Measurements from ENCODE around the gene ZNF146. TPM values are rescaled to one million over a fixed set of nuclear protein-coding genes. Genes with fewer than 3 reads are reported as not detected.
A peak's percentile ranks its signal among the peaks of the same experiment; 100 is the strongest.

The ZNF146 gene
- total RNA-seq, 2 donors from 2014 or later: 46.9 to 83.6 TPM

DNA sequence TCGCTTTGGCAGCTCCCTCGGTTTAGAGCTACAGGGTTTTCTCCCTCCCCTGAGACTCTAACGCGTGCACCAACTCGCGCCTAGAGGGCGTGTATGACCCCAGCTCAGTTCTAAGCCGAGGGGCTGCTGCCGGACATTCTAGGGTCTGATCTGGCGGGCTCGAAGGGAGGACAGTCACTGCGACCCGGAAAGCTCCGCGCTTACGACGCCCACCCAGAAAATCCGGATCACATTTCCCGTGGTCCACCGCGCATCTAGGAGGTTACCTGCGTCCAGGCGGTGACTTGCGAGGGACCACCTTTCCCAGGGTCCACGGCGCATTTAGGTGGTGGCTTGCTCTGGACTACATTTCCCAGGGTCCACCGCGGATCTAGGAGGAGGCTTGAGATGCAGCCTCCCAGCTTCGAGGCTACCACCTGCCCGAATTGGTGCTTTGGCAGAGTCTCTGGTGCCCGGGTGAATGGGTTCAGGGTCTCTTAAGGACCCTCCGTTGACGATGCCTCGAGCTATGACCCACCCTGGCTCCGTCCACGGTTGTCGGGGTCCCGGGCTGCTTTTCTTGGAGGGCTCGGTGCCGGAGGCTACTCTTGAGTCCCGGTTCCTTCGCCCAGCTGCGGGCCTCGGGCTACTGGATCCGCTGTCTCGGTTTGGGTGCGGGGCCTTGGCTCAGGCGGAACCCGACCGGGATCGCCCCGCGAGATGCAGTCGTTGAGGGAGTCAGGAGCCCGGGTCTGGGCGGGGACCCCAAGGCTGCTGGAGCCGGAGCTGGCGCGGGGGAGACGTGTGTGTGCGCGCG, 30.5 kb downstream of the ZNF146 start:
- WGBS: 1% methylated on average over 63 of the region's 63 CpGs
- no peak for DNase-seq (ENCODE audit: low spot score)
- TF ChIP-seq POLR2A (IDR thresholded peaks at IDR 0.05): no peak
- Histone ChIP-seq H3K9me3 (no peaks in the 10 kb centered on the region), H3K4me1 (replicated peaks) (no peaks in the 10 kb centered on the region), H3K4me3 (peak overlapping the region; percentile 2 to 19), H3K27ac (no peak overlapping the region), H3K27me3 (replicated peaks; ENCODE audit: insufficient read depth) (no peaks in the 10 kb centered on the region), H3K36me3 (no peaks in the 10 kb centered on the region)
- intact Hi-C loops (cut with DNase I): no loop called here

DNA sequence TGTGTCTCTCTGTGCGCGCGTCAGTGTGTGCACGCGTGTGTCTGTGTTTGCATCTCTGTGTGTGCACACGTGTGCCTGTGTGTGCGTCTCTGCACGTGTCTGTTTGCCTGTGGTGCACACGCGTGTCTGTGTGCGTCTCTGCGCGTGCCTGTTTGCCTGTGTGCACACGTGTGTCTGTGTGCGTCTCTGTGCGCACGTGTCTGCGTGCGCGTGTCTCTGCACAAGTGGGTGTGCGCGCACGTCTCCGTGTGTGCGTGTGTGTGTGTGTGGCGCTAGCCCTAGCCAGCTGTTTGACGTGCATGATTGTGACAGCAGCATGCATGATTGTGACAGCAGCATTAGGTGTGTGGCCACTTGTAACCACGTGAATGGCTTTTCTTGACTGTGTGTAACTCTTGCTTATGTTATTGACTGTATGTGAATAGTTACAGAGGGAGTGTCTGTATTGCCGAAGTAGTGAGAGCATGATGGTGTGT, 31.1 kb downstream of the ZNF146 start:
- no peak for TF ChIP-seq POLR2AphosphoS5 (IDR thresholded peaks at IDR 0.05)
- no peak for DNase-seq (ENCODE audit: low spot score)
- WGBS: 21% methylated on average over 27 of the region's 29 CpGs
- Histone ChIP-seq H3K4me3 (peak overlapping the region; percentile 2 to 19), H3K36me3 (no peaks in the 10 kb centered on the region), H3K27me3 (replicated peaks; ENCODE audit: insufficient read depth) (no peaks in the 10 kb centered on the region), H3K27ac (no peak overlapping the region), H3K4me1 (replicated peaks) (no peaks in the 10 kb centered on the region), H3K9me3 (no peaks in the 10 kb centered on the region)
- intact Hi-C loops (cut with DNase I): no loop called here

DNA sequence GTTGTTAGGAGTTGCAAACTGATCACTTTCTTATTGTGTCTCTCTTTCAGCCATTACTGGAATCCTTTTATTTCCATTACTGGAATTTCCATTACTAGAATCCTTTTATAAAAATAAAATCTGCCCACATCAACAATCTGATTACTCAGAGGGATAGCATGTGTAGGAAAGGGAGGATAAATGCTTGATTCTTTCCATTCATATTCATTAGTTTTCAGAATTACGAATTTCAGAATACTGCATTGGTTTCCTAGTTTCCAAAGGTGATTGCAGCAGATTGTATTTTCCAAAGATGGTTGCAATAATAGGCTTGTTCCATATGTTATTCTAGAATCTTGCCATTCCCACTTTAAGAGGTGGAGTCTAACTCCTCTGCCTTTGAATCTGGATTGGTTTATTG, 37.1 kb downstream of the ZNF146 start:
- intact Hi-C loops (cut with DNase I): no loop called here
- Histone ChIP-seq H3K36me3 (no peaks in the 10 kb centered on the region), H3K27ac (no peak overlapping the region), H3K4me1 (replicated peaks) (no peaks in the 10 kb centered on the region), H3K27me3 (replicated peaks; ENCODE audit: insufficient read depth) (no peaks in the 10 kb centered on the region), H3K4me3 (no peak overlapping the region), H3K9me3 (no peaks in the 10 kb centered on the region)
- no peak for TF ChIP-seq POLR2AphosphoS5 (IDR thresholded peaks at IDR 0.05)
- TF ChIP-seq, protein P1, sequence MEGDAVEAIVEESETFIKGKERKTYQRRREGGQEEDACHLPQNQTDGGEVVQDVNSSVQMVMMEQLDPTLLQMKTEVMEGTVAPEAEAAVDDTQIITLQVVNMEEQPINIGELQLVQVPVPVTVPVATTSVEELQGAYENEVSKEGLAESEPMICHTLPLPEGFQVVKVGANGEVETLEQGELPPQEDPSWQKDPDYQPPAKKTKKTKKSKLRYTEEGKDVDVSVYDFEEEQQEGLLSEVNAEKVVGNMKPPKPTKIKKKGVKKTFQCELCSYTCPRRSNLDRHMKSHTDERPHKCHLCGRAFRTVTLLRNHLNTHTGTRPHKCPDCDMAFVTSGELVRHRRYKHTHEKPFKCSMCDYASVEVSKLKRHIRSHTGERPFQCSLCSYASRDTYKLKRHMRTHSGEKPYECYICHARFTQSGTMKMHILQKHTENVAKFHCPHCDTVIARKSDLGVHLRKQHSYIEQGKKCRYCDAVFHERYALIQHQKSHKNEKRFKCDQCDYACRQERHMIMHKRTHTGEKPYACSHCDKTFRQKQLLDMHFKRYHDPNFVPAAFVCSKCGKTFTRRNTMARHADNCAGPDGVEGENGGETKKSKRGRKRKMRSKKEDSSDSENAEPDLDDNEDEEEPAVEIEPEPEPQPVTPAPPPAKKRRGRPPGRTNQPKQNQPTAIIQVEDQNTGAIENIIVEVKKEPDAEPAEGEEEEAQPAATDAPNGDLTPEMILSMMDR (IDR thresholded peaks at IDR 0.05): no peak
- TF ChIP-seq POLR2A (IDR thresholded peaks at IDR 0.05): no peak
- 83% methylated on average over 1 of the region's 1 CpG for WGBS
- DNase-seq (ENCODE audit: low spot score): no peak

DNA sequence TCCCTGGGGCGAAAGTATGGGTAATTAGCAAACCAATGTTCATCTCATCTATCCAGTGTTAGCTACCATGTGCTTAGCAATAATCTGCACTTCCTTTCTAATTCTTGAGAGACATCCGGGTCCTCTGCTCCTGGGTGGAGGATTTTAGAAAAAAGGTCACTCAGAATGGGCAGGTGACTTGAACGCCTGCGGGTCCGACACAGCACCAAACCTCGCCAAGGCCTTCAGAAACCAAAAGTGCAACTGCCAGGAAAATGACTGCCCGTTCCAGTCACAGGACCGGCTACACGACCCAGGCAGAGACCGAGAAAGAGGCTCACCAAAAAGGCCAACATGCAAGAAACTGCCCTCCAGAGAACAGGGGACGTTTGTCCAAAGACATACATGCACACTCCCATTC, 39.9 kb downstream of the ZNF146 start:
- 87% methylated on average over 11 of the region's 11 CpGs for WGBS
- Histone ChIP-seq H3K4me3 (no peak overlapping the region), H3K27me3 (replicated peaks; ENCODE audit: insufficient read depth) (no peaks in the 10 kb centered on the region), H3K9me3 (no peaks in the 10 kb centered on the region), H3K27ac (no peak overlapping the region), H3K4me1 (replicated peaks) (no peaks in the 10 kb centered on the region), H3K36me3 (no peaks in the 10 kb centered on the region)
- TF ChIP-seq POLR2A (IDR thresholded peaks at IDR 0.05) (no peak), POLR2AphosphoS5 (IDR thresholded peaks at IDR 0.05) (no peak)
- TF ChIP-seq, protein P1 (IDR thresholded peaks at IDR 0.05): no peak
- DNase-seq (ENCODE audit: low spot score): no peak
- intact Hi-C loops (cut with DNase I): no loop called here

DNA sequence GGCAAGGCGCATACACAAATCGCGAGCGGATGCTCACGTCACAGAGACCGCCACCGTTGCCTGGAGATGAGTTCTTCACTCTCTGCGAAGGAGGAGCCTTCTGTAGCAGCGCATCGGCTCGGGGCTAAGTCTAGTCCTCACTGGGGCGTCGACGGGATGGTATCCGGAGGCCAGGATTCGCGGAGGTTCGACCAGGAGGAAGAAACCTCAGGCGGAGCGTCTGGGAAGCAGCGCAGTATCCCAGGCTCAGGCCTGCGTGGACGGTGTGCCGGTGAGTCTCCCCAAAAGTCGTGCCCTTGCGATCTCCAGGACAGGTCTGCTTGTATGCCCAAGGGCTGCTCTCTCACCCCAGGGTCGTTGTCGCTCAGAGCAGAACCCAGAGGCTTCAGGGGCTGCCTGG, 40.4 kb downstream of the ZNF146 start:
- DNase-seq (ENCODE audit: low spot score): no peak
- no peaks in the 10 kb centered on the region for H3K4me1 ChIP-seq (replicated peaks)
- H3K27me3 ChIP-seq (replicated peaks; ENCODE audit: insufficient read depth): no peaks in the 10 kb centered on the region
- TF ChIP-seq, protein P1 (IDR thresholded peaks at IDR 0.05): no peak
- no peak for TF ChIP-seq POLR2AphosphoS5 (IDR thresholded peaks at IDR 0.05)
- TF ChIP-seq POLR2A (IDR thresholded peaks at IDR 0.05): no peak
- no peaks in the 10 kb centered on the region for H3K9me3 ChIP-seq
- intact Hi-C loops (cut with DNase I): no loop called here
- H3K36me3 ChIP-seq: no peaks in the 10 kb centered on the region
- H3K27ac ChIP-seq: no peak overlapping the region
- no peak overlapping the region for H3K4me3 ChIP-seq
- 95% methylated on average over 28 of the region's 28 CpGs for WGBS

DNA sequence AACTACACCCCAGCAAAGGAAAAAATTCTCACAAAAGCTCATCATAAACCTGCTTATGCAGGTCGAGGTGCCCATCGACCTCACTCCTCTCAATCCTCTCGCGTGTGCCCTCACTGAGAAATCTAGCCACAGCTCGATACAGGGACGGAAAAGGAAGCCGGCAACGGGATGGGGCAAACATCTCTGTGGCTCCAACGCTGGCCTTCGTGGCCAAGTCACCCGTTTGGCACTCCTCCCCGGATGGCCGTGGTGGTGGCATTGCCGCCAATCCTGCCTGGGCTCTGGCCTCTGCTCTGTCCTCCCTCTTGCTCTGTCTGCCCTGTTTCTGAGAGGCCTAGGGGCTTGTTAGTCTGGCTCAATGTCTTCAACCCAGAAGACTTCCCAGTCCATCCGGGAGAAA, 41.2 kb downstream of the ZNF146 start:
- Histone ChIP-seq H3K27ac (no peak overlapping the region), H3K4me1 (replicated peaks) (no peaks in the 10 kb centered on the region), H3K4me3 (no peak overlapping the region), H3K9me3 (no peaks in the 10 kb centered on the region), H3K36me3 (no peaks in the 10 kb centered on the region), H3K27me3 (replicated peaks; ENCODE audit: insufficient read depth) (no peaks in the 10 kb centered on the region)
- intact Hi-C loops (cut with DNase I): no loop called here
- 97% methylated on average over 15 of the region's 15 CpGs for WGBS
- TF ChIP-seq POLR2AphosphoS5 (IDR thresholded peaks at IDR 0.05) (no peak), POLR2A (IDR thresholded peaks at IDR 0.05) (no peak)
- TF ChIP-seq, protein P1 (IDR thresholded peaks at IDR 0.05): no peak
- DNase-seq (ENCODE audit: low spot score): no peak

All from prostate gland (tissue), 2 donors.